ENCODE data around the gene FYN.

FYN gene

GRCh38 chr6:111710439-111710838 lies 162.8 kb downstream of the FYN start:
- DNase-seq (ENCODE audit: low read depth in 3 of 3): no peak

- peak; percentile 32 to 35 (median 34) for DNase-seq (ENCODE audit: low read depth in 3 of 3)
Observed at GRCh38 chr6:111709615-111710398, 163.4 kb downstream of the FYN start.

GRCh38 chr6:111709201-111709600 lies 164.1 kb downstream of the FYN start:
- no peak for DNase-seq (ENCODE audit: low read depth in 3 of 3)

GRCh38 chr6:111707773-111708172 lies 165.5 kb downstream of the FYN start:
- DNase-seq (ENCODE audit: low read depth in 3 of 3): no peak

- no peak for DNase-seq (ENCODE audit: low read depth in 3 of 3)
Observed at GRCh38 chr6:111706841-111707391, 166.3 kb downstream of the FYN start.

- no peak for DNase-seq (ENCODE audit: low read depth in 3 of 3)
Observed at GRCh38 chr6:111703723-111704122, 169.5 kb downstream of the FYN start.

GRCh38 chr6:111702268-111702667 lies 171.0 kb downstream of the FYN start:
- DNase-seq (ENCODE audit: low read depth in 3 of 3): no peak

- DNase-seq (ENCODE audit: low read depth in 3 of 3): no peak
Observed at GRCh38 chr6:111701146-111701545, 172.1 kb downstream of the FYN start.

- DNase-seq (ENCODE audit: low read depth in 3 of 3): no peak
Observed at GRCh38 chr6:111700135-111700690, 173.0 kb downstream of the FYN start.

- no peak for DNase-seq (ENCODE audit: low read depth in 3 of 3)
Observed at GRCh38 chr6:111699123-111699522, 174.1 kb downstream of the FYN start.

- no peak for DNase-seq (ENCODE audit: low read depth in 3 of 3)
Observed at GRCh38 chr6:111696814-111697213, 176.4 kb downstream of the FYN start.

GRCh38 chr6:111692327-111693164 lies 180.7 kb downstream of the FYN start:
- DNase-seq (ENCODE audit: low read depth in 3 of 3): no peak

- no peak for DNase-seq (ENCODE audit: low read depth in 3 of 3)
Observed at GRCh38 chr6:111691345-111692225, 181.7 kb downstream of the FYN start.

- DNase-seq (ENCODE audit: low read depth in 3 of 3): no peak
Observed at GRCh38 chr6:111689946-111690345, 183.3 kb downstream of the FYN start.

- no peak for DNase-seq (ENCODE audit: low read depth in 3 of 3)
Observed at GRCh38 chr6:111689419-111689818, 183.8 kb downstream of the FYN start.

- no peak for DNase-seq (ENCODE audit: low read depth in 3 of 3)
Observed at GRCh38 chr6:111688331-111688730, 184.9 kb downstream of the FYN start.

- DNase-seq (ENCODE audit: low read depth in 3 of 3): no peak
Observed at GRCh38 chr6:111687652-111688051, 185.6 kb downstream of the FYN start.

- no peak for DNase-seq (ENCODE audit: low read depth in 3 of 3)
Observed at GRCh38 chr6:111686932-111687266, 186.4 kb downstream of the FYN start.

- no peak for DNase-seq (ENCODE audit: low read depth in 3 of 3)
Observed at GRCh38 chr6:111686249-111686931, 186.9 kb downstream of the FYN start.

GRCh38 chr6:111685526-111685925 lies 187.7 kb downstream of the FYN start:
- DNase-seq (ENCODE audit: low read depth in 3 of 3): no peak

GRCh38 chr6:111685058-111685457 lies 188.2 kb downstream of the FYN start:
- DNase-seq (ENCODE audit: low read depth in 3 of 3): no peak
